Measurements from ENCODE around the gene FIS1. TPM values are rescaled to one million over a fixed set of nuclear protein-coding genes. Genes with fewer than 3 reads are reported as not detected.

Gene FIS1
- total and polyA plus RNA-seq, 10 of the 15 experiments (the other 5 are each of a cell fraction or from before 2014, with no cell fraction given): 83.4 to 149 (median 108) TPM

DNA sequence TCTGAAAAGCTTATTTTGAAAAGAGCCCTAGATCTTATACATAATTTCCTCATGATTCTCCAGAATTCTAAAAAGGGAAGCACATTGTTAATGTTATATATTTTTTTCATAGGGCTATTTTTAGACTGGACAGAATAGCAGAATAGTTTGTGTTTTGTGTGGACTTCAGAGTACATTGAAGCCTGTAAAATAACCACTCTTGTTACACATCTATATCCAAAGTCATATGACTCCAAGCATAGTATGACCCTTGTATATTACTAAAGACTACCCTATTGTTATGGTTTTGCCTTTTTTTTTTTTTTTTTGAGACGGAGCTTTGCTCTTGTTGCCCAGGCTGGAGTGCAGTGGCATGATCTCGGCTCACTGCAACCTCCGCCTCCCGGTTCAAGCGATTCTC lies 26.1 kb upstream of the FIS1 start:
- ChIA-PET CTCF (interaction anchor here (1.0 kb wide), 1 partner anchor 79 kb away, joined by 6 read pairs; no protein-coding TSS in a partner anchor), SMC1A (ENCODE audit: uncharacterized antibody, unreplicated experiment) (no interaction called here), RAD21 (ENCODE audit: unreplicated experiment) (no interaction called here), POLR2A (no interaction called here)
- Histone ChIP-seq H3K27me3 (replicated peaks in 1 of 2; ENCODE audit: control insufficient read depth in 2 of 2, insufficient read depth in 2 of 2, low read length in 1 of 2) (no peaks in the 10 kb centered on the region), H3K9me3 (replicated peaks; ENCODE audit: control insufficient read depth, insufficient read depth, low read length) (no peaks in the 10 kb centered on the region), H3K36me3 (ENCODE audit: control insufficient read depth in 2 of 2, insufficient read depth in 2 of 2, low read length in 1 of 2) (no peaks in the 10 kb centered on the region), H2AFZ (ENCODE audit: control insufficient read depth, low read depth, low read length) (no peak overlapping the region), H3K4me3 (no peak overlapping the region), H3K9ac (ENCODE audit: control insufficient read depth, insufficient read depth, low read length) (no peak overlapping the region), H3K4me1 (ENCODE audit: control insufficient read depth, insufficient read depth, low read length) (no peaks in the 10 kb centered on the region), H3K4me2 (ENCODE audit: control insufficient read depth, insufficient read depth) (no peak overlapping the region), H4K20me1 (ENCODE audit: control insufficient read depth, insufficient read depth) (no peaks in the 10 kb centered on the region), H3K27ac (ENCODE audit: control insufficient read depth, insufficient read depth) (no peak overlapping the region), H3K79me2 (ENCODE audit: control insufficient read depth, insufficient read depth, low read length) (no peaks in the 10 kb centered on the region)
- in situ Hi-C loops (cut with MboI) (no loop called here), intact Hi-C loops (cut with micrococcal nuclease; ENCODE audit: unreplicated experiment) (no loop called here)
- ATAC-seq: no peak
- DNase-seq (ENCODE audit: low read depth, low spot score): no peak
- 66% methylated on average over 4 of the region's 5 CpGs for WGBS (ENCODE audit: insufficient coverage, insufficient replicate concordance, low lambda C conversion rate, missing lambda C conversion rate)
- TF ChIP-seq NFIC (IDR thresholded peaks at IDR 0.05; ENCODE audit: low read depth, low read length): no peak
- TF ChIP-seq EP300 (IDR thresholded peaks at IDR 0.05; ENCODE audit: borderline replicate concordance in 1 of 2, control insufficient read depth in 1 of 2, low read depth in 2 of 2, low read length in 2 of 2): no peak
- TF ChIP-seq NRF1 (conservative IDR thresholded peaks at IDR 0.05; ENCODE audit: low read depth, low read length): no peak
- TF ChIP-seq STAT1 (conservative IDR thresholded peaks at IDR 0.05): no peak
- no peak for TF ChIP-seq SRF (IDR thresholded peaks at IDR 0.05; ENCODE audit: low read depth in 2 of 2, low read length in 2 of 2)
- TF ChIP-seq, protein P1, sequence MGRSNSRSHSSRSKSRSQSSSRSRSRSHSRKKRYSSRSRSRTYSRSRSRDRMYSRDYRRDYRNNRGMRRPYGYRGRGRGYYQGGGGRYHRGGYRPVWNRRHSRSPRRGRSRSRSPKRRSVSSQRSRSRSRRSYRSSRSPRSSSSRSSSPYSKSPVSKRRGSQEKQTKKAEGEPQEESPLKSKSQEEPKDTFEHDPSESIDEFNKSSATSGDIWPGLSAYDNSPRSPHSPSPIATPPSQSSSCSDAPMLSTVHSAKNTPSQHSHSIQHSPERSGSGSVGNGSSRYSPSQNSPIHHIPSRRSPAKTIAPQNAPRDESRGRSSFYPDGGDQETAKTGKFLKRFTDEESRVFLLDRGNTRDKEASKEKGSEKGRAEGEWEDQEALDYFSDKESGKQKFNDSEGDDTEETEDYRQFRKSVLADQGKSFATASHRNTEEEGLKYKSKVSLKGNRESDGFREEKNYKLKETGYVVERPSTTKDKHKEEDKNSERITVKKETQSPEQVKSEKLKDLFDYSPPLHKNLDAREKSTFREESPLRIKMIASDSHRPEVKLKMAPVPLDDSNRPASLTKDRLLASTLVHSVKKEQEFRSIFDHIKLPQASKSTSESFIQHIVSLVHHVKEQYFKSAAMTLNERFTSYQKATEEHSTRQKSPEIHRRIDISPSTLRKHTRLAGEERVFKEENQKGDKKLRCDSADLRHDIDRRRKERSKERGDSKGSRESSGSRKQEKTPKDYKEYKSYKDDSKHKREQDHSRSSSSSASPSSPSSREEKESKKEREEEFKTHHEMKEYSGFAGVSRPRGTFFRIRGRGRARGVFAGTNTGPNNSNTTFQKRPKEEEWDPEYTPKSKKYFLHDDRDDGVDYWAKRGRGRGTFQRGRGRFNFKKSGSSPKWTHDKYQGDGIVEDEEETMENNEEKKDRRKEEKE (IDR thresholded peaks at IDR 0.05): no peak
- TF ChIP-seq, protein P2, sequence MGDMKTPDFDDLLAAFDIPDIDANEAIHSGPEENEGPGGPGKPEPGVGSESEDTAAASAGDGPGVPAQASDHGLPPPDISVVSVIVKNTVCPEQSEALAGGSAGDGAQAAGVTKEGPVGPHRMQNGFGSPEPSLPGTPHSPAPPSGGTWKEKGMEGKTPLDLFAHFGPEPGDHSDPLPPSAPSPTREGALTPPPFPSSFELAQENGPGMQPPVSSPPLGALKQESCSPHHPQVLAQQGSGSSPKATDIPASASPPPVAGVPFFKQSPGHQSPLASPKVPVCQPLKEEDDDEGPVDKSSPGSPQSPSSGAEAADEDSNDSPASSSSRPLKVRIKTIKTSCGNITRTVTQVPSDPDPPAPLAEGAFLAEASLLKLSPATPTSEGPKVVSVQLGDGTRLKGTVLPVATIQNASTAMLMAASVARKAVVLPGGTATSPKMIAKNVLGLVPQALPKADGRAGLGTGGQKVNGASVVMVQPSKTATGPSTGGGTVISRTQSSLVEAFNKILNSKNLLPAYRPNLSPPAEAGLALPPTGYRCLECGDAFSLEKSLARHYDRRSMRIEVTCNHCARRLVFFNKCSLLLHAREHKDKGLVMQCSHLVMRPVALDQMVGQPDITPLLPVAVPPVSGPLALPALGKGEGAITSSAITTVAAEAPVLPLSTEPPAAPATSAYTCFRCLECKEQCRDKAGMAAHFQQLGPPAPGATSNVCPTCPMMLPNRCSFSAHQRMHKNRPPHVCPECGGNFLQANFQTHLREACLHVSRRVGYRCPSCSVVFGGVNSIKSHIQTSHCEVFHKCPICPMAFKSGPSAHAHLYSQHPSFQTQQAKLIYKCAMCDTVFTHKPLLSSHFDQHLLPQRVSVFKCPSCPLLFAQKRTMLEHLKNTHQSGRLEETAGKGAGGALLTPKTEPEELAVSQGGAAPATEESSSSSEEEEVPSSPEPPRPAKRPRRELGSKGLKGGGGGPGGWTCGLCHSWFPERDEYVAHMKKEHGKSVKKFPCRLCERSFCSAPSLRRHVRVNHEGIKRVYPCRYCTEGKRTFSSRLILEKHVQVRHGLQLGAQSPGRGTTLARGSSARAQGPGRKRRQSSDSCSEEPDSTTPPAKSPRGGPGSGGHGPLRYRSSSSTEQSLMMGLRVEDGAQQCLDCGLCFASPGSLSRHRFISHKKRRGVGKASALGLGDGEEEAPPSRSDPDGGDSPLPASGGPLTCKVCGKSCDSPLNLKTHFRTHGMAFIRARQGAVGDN (IDR thresholded peaks at IDR 0.05): no peak
- TF ChIP-seq JUNB (IDR thresholded peaks at IDR 0.05): no peak
- TF ChIP-seq, protein P3, sequence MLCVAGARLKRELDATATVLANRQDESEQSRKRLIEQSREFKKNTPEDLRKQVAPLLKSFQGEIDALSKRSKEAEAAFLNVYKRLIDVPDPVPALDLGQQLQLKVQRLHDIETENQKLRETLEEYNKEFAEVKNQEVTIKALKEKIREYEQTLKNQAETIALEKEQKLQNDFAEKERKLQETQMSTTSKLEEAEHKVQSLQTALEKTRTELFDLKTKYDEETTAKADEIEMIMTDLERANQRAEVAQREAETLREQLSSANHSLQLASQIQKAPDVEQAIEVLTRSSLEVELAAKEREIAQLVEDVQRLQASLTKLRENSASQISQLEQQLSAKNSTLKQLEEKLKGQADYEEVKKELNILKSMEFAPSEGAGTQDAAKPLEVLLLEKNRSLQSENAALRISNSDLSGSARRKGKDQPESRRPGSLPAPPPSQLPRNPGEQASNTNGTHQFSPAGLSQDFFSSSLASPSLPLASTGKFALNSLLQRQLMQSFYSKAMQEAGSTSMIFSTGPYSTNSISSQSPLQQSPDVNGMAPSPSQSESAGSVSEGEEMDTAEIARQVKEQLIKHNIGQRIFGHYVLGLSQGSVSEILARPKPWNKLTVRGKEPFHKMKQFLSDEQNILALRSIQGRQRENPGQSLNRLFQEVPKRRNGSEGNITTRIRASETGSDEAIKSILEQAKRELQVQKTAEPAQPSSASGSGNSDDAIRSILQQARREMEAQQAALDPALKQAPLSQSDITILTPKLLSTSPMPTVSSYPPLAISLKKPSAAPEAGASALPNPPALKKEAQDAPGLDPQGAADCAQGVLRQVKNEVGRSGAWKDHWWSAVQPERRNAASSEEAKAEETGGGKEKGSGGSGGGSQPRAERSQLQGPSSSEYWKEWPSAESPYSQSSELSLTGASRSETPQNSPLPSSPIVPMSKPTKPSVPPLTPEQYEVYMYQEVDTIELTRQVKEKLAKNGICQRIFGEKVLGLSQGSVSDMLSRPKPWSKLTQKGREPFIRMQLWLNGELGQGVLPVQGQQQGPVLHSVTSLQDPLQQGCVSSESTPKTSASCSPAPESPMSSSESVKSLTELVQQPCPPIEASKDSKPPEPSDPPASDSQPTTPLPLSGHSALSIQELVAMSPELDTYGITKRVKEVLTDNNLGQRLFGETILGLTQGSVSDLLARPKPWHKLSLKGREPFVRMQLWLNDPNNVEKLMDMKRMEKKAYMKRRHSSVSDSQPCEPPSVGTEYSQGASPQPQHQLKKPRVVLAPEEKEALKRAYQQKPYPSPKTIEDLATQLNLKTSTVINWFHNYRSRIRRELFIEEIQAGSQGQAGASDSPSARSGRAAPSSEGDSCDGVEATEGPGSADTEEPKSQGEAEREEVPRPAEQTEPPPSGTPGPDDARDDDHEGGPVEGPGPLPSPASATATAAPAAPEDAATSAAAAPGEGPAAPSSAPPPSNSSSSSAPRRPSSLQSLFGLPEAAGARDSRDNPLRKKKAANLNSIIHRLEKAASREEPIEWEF (IDR thresholded peaks at IDR 0.05; ENCODE audit: insufficient replicate concordance, low read depth, low read length): no peak
- no peak for TF ChIP-seq TAF1 (IDR thresholded peaks at IDR 0.05; ENCODE audit: borderline replicate concordance, low read depth, low read length)
- FAIRE-seq: no peak
- BruUV-seq (replicated peaks): no TSS peak
